Heart left ventricle (tissue), 16 donors: ENCODE measurements around the gene ITPR2. TPM values are rescaled to one million over a fixed set of nuclear protein-coding genes. Genes with fewer than 3 reads are reported as not detected.

Source experiments
- ATAC-seq, 4 donors: fragments of 200-7000 bp; cut with Tn5 transposase; one replicate each; pipeline ENCODE4 v1.9.1; 2020 to 2022; ENCODE audit warnings: moderate library complexity in 4 of 4, mild to moderate bottlenecking in 3 of 4, moderate number of reproducible peaks in 1 of 4
- DNase-seq, 5 donors: peaks; one replicate each; pipeline ENCODE4 v3.0.0-alpha.2; 2020
- H3K27ac ChIP-seq, 12 donors: fragments of 200-600 bp; sonication (generic) in 4 of 12; one replicate each; pipeline versions ENCODE4 v1.5.0 to v1.8.0; 2016 to 2022; ENCODE audit warnings: mild to moderate bottlenecking in 2 of 12
- H3K27me3 ChIP-seq, 9 donors: fragments of 200-600 bp; sonication (generic) in 2 of 9; one replicate each; pipeline versions ENCODE4 v1.5.1 to v1.8.0; 2016 to 2022; ENCODE audit warnings: mild to moderate bottlenecking in 3 of 9
- H3K36me3 ChIP-seq, 9 donors: fragments of 200-600 bp; sonication (generic) in 2 of 9; one replicate each; pipeline versions ENCODE4 v1.5.0 to v1.8.0; 2018 to 2022; ENCODE audit warnings: mild to moderate bottlenecking in 2 of 9
- H3K4me1 ChIP-seq, 12 donors: fragments of 200-600 bp; sonication (generic) in 4 of 12; one replicate each; pipeline versions ENCODE4 v1.5.0 to v1.8.0; 2016 to 2022; ENCODE audit warnings: mild to moderate bottlenecking in 3 of 12
- H3K4me3 ChIP-seq, 12 donors: fragments of 200-600 bp; sonication (generic) in 4 of 12; one replicate each; pipeline versions ENCODE4 v1.5.0 to v1.8.0; 2017 to 2022; ENCODE audit warnings: mild to moderate bottlenecking in 9 of 12, moderate library complexity in 4 of 12
- H3K9me3 ChIP-seq, 12 donors: fragments of 200-600 bp; sonication (generic) in 4 of 12; one replicate each; pipeline versions ENCODE4 v1.5.0 to v1.8.0; 2016 to 2022; ENCODE audit warnings: mild to moderate bottlenecking in 1 of 12
- POLR2A ChIP-seq, 2 donors: fragments of 450-650 bp; IDR thresholded peaks; one replicate each; pipeline ENCODE4 v1.6.1; 2017; ENCODE audit warnings: antibody characterized with exemption in 2 of 2, mild to moderate bottlenecking in 2 of 2, moderate library complexity in 2 of 2
- WGBS, 4 donors: extraction: QIAGEN DNeasy Blood & Tissue Kit in 2 of 4; methylation state at CpG; one replicate each; pipeline versions ENCODE4 v1.1.5 to v1.1.7; 2013 to 2018; 5-methylcytosine and 5-hydroxymethylcytosine counted together
- intact Hi-C, 10 donors: fragments of 100-400 bp; cut with DNase I; formaldehyde crosslinking; loops; one replicate each; pipeline versions ENCODE4 v1.11.1 to v1.14.2; 2022
- polyA plus RNA-seq, 2 donors: library from polyadenylated mRNA; stranded (reverse); fragments of 200-250 nt; gene quantifications; one replicate each; pipeline ENCODE4 v1.2.3, GENCODE V29; 2013
- total RNA-seq, 9 donors: library from RNA; depleted of rRNA in 2 of 9; stranded (reverse); fragments of >200 nt in 2 of 9; fragmentation: NEBNext Ultra II Directional in 3 of 9; extraction: Animal tissue kit (Norgen Biotek cat#: 25700) in 3 of 9; gene quantifications; one replicate each; pipeline versions ENCODE4 v1.1.0 to v1.2.4, GENCODE V29; 2016 to 2023
- TF ChIP-seq, protein P1 (sequence below), 12 donors: fragments of 200-600 bp; sonication (generic) in 4 of 12; IDR thresholded peaks; one replicate each; pipeline versions ENCODE4 v1.5.0 to v1.8.0; 2018 to 2022; ENCODE audit warnings: antibody characterized with exemption in 12 of 12, mild to moderate bottlenecking in 5 of 12
- donor health status: ischemic (EF 13 %, LVEDD 7.1; RV severe dilation, severe dysfunction).
- donor health status: healthy with polysubstance abuse.
- donor health status: DM: no; HTN: yes; CAD: no.
- donor health status: DM: no; HTN: no; CAD: no.
- donor health status: ischemic (EF 25% LVEDD 6.9; RV normal size, moderate dysfunction).
- donor health status: ischemic (EF 25% LVEDD 5.7; RV mildly dilated, moderate dysfunction).
- donor health status: healthy.
- donor health status: DM: yes; HTN: yes; CAD: no.
- donor health status: ischemic (EF 35%, LVEDD 5.7; RV mildly dilated, moderate dysfunction).
- donor health status: nonischemic (EF 11% LVEDD 7.7; RV severe dilation, severe dysfunction).
- donor health status: DM: yes; HTN: yes; CAD: no.
- donor health status: PGD.
- donor health status: ischemic (EF 29% LVEDD 5.4; RV normal size, mild dysfunction).
- donor health status: nonischemic (EF 23%, LVEDD 6.1; RV moderate dilation, normal function).

The ITPR2 gene
- total and polyA plus RNA-seq, 11 donors = 3.4 to 45.6 (median 11.8) TPM

DNA sequence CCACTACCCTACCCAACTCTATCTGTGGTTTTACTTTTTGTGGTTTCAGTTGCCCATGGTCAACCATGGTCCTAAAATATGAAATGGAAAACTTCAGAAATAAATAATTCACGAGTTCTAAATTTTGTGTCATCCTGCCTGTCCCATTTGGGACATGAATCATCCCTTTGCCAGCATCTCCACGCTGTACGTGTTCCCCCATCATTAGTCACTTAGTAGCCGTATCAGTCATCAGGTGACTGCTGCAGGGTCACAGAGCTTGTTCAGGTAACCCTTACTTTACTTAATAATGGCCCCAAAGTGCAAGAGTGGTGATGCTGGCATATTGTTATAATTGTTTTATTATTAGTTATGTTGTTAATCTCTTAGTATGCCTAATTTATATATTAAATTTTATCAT lies 209.9 kb downstream of the ITPR2 start:
- 86 to 94% (median 89%) methylated on average over 4 of the region's 4 CpGs for WGBS, 4 donors
- H3K36me3 ChIP-seq = peaks cover 0 to 81% (median 66%) of the 10 kb centered on the region in 9 donors
- no peak overlapping the region for H3K27ac ChIP-seq
- no peaks in the 10 kb centered on the region for H3K9me3 ChIP-seq
- no peak overlapping the region for H3K4me3 ChIP-seq
- intact Hi-C loops = no loop called here
- DNase-seq = no peak
- no peak for ATAC-seq
- no peak for TF ChIP-seq POLR2A (IDR thresholded peaks at IDR 0.05)
- TF ChIP-seq, protein P1, sequence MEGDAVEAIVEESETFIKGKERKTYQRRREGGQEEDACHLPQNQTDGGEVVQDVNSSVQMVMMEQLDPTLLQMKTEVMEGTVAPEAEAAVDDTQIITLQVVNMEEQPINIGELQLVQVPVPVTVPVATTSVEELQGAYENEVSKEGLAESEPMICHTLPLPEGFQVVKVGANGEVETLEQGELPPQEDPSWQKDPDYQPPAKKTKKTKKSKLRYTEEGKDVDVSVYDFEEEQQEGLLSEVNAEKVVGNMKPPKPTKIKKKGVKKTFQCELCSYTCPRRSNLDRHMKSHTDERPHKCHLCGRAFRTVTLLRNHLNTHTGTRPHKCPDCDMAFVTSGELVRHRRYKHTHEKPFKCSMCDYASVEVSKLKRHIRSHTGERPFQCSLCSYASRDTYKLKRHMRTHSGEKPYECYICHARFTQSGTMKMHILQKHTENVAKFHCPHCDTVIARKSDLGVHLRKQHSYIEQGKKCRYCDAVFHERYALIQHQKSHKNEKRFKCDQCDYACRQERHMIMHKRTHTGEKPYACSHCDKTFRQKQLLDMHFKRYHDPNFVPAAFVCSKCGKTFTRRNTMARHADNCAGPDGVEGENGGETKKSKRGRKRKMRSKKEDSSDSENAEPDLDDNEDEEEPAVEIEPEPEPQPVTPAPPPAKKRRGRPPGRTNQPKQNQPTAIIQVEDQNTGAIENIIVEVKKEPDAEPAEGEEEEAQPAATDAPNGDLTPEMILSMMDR (IDR thresholded peaks at IDR 0.05) = no peak
- no peaks in the 10 kb centered on the region for H3K27me3 ChIP-seq
- H3K4me1 ChIP-seq = peaks cover 0 to 6% (median 0%) of the 10 kb centered on the region in 12 donors

DNA sequence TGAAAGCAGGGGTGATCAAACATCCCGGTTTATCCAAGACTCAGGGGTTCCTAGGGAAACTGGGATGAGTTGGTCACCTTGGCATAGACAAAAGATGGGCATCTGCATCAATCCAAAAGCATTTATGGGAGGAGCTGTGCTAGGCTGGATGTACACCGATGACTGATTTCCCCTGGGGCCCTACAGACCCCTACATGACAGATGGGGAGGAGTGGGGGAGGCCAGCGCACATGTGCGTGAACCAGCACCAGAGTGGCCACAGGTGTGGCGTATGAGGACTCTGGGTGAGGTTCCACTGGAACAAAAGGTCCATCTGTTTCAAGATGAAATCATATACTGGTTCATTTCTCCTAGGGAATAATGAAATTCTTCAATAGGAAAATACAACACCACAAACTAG lies 210.4 kb downstream of the ITPR2 start:
- Histone ChIP-seq H3K9me3 (no peaks in the 10 kb centered on the region), H3K36me3 (peaks cover 0 to 77% (median 62%) of the 10 kb centered on the region in 9 donors), H3K27ac (no peak overlapping the region), H3K4me1 (peaks cover 0 to 6% (median 0%) of the 10 kb centered on the region in 12 donors), H3K27me3 (no peaks in the 10 kb centered on the region), H3K4me3 (no peak overlapping the region)
- no peak for TF ChIP-seq POLR2A (IDR thresholded peaks at IDR 0.05)
- TF ChIP-seq, protein P1 (IDR thresholded peaks at IDR 0.05) = no peak
- intact Hi-C loops = no loop called here
- ATAC-seq (no peak), DNase-seq (no peak)
- WGBS, 4 donors = 85 to 89% (median 87%) methylated on average over 5 of the region's 5 CpGs

DNA sequence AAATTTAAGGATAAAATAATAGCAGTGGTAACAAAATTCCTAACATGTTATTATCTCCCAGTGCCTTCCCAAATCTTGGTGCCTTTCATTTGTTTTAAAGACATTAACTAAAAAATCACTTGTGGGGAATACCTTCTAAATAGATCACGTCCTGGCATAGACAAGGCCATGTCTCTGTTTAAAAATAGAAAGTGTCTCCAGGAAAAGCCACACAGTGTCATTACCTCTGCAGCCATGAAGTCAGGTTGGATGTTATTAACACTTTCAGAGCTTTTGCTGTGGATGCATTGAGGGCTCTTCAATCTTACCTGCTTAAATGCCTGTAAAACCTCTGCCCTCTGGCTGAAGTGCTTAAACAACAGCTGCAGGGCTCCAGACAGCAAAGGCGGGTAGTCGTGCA lies 211.1 kb downstream of the ITPR2 start:
- H3K36me3 ChIP-seq = peaks cover 0 to 70% (median 57%) of the 10 kb centered on the region in 9 donors
- no peak overlapping the region for H3K4me3 ChIP-seq
- intact Hi-C loops = no loop called here
- no peak overlapping the region for H3K27ac ChIP-seq
- DNase-seq (no peak), ATAC-seq (peak in 1 of 4 donors; percentile 44)
- H3K27me3 ChIP-seq = no peaks in the 10 kb centered on the region
- no peak for TF ChIP-seq POLR2A (IDR thresholded peaks at IDR 0.05)
- TF ChIP-seq, protein P1 (IDR thresholded peaks at IDR 0.05) = no peak
- WGBS, 4 donors = 69 to 82% (median 77%) methylated on average over 3 of the region's 3 CpGs
- H3K4me1 ChIP-seq = peaks cover 0 to 6% (median 0%) of the 10 kb centered on the region in 12 donors
- no peaks in the 10 kb centered on the region for H3K9me3 ChIP-seq

DNA sequence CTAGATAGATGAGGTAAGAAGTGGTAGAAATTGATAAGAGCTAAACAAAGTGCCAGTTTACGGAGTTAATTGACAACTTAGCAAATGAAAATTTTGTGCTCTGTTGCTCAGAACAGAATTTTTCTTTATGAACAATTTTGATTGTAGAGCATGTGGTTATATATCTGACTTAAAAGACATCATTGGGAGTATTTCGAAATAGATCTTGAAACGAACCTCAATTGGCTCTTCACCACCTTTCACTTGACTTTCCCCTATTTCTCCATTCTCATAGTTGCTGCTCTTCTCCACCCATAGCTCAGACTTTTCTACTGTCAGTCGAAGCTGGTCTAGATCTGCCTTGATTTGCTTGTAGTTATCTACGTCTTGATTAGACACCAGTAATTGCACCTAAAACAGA lies 212.1 kb downstream of the ITPR2 start:
- no peak for ATAC-seq
- Histone ChIP-seq H3K9me3 (no peaks in the 10 kb centered on the region), H3K27ac (no peak overlapping the region), H3K4me1 (peaks cover 0 to 6% (median 0%) of the 10 kb centered on the region in 12 donors), H3K36me3 (peaks cover 0 to 62% (median 48%) of the 10 kb centered on the region in 9 donors), H3K27me3 (no peaks in the 10 kb centered on the region), H3K4me3 (no peak overlapping the region)
- no peak for DNase-seq
- WGBS, 4 donors = 93 to 97% (median 94%) methylated on average over 5 of the region's 5 CpGs
- intact Hi-C loops = no loop called here
- TF ChIP-seq, protein P1 (IDR thresholded peaks at IDR 0.05) = no peak
- TF ChIP-seq POLR2A (IDR thresholded peaks at IDR 0.05) = no peak
